Left renal cortex interstitium (tissue), 4 donors: ENCODE measurements around the gene ELL3. TPM values are rescaled to one million over a fixed set of nuclear protein-coding genes. Genes with fewer than 3 reads are reported as not detected.

Experiments
- DNase-seq, 4 donors: peaks; one replicate each; pipeline ENCODE4 v3.0.0-alpha.2; 2013; ENCODE audit warnings: low read depth in 4 of 4, low spot score in 2 of 4, missing footprints in 1 of 4
- polyA plus RNA-seq, 4 donors: library from polyadenylated mRNA; unstranded; fragments of 120-200 nt; gene quantifications; one replicate each; pipeline ENCODE4 v1.2.1, GENCODE V29; 2013; ENCODE audit not compliant: insufficient read length in 4 of 4

The ELL3 gene
- polyA plus RNA-seq, 4 donors = 3.2 to 5.1 (median 3.8) TPM

DNA sequence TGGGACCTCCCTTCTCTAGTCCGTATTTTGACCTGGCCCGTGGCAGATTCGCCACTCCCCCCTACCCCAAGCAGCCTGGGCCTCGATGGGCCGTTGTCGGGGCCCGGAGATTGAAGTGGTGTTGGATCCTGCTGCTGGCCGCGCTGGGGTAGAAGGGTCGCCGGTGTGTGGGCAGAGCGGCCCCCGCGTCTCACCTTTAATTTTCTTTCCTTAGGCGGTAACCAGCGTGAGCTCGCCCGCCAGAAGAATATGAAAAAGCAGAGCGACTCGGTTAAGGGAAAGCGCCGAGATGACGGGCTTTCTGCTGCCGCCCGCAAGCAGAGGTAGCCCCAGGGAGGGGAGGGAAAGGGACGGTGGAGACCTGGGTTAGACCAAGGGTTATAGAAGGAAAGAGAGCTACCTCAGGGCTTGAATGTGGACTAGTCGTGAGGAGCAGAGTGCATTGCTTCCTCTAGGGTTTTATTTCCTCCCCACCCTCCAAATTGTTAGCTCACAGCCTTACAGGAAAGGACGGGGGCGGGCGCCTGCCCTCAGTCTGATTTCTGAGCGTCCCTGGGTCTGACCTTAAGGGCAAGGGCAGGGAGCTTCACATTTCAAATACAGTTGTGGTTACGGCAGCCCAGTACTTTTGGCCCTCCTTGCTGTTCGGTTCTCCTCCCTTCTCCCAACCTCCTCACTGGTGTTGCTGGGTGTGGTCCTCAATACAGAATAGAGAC lies 16.2 kb upstream of the ELL3 start:
- DNase-seq = no peak

DNA sequence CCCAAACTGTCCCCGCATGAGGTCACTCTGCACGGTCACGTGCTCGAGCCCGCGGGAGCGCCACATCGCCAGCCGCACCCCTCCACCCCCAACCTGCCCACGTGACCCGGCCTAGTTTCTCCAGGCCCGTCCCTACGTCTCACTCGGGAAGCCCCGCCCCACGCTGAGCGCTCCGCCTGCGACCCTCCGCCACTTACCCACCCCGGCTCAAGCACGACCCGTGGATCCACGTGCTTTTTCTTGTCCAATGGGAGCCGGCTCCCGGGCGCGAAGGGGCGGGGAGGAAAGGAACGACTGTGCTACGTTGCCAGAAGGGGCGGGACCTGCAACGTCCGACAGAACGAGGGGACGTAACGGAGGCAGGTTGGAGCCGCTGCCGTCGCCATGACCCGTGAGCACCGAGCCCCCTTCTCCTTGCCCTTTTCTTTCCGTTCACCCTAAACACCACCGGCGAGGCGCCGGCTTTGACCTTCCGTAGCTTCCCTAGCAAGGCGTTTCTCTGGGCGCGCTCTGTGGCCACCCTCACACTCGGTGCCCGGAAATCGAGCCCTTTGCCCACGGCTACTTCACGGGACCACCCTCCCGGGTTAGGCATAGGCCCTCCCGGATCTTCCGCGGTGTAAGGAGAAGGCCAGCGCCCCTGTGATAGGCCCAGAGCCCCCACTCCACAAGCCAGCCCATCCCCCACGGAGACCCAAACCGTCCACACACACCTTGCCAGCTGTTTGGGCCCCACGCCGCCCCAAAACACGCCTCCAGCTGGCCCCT lies 15.4 kb upstream of the ELL3 start, which contains the start of gene SERF2:
SERF2 (plus strand) TSS at position 328 of the 768 bp plus-strand sequence; CDS start at position 385, 57 bp downstream.
- peak; percentile 91 to 99 (median 99) for DNase-seq

DNA sequence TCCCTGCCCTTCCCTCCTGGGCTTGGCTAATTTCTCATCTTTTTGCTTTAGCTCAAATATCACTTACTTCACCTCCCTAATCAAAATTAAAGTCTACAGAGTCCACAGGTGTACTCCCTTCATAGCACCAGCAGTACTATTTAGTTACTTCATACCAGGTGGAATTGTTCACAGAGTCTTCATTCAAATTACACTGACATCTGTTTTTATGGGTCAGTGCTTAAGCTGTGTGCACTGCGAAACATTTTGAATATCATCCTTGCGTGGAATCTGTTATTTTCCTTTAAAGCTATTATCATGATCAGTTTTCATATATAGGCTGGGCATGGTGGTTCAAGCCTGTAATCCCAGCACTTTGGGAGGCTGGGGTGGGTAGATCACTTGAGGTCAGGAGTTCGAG lies 12.6 kb upstream of the ELL3 start:
- no peak for DNase-seq

DNA sequence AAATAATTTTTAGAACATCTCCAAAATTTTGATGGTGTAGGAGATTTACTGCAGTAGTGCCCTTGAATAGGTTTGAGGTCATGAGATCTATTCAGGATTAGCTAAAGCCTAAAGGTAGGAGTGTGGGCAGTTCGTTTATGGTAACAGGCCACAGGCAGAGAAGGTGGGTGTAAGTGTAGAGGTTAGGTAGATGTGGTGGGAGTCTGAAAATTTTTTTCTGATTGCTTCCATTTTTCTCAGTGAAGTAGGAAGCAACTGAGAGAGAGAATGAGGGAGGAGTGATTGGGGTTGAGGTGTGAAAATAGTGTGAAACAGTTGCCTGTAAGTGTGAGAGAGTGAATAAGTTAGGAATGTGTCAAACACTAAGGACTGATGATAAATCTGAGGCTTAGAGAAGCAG lies 2.2 kb upstream of the ELL3 start:
- DNase-seq = no peak

DNA sequence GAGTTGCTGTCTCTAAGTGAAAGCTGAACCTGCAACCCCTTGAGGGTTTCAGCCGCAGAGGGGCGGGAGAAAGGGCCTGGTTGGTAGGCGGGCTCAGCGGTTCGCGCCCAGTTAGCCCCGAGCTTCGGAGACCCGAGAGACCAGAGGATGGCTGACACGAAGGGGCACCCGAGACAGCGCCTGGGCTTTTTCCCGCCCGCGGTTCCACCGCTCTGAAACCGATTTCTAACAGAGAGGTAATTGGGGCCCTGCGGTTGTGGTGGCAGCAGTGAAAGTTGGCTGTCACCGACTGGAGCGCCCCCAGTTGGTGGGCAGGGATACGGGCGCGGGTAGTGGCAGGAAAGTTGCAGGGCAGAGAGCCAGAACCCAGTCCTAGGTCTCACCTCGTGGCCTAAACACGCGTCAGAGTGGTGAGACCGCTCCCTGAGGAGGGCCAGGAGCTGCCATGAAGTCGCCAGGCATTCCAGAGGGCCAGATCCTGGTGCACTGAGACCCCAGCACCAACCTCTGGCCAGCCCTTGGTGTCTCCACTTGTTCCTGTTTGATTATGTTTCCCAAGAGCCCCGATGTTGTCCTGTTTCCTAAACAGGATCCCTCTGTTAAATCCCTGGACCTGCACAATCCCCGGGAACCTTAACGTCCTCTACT lies 625 bp upstream of the ELL3 start:
- DNase-seq = peak in 1 of 4 donors; percentile 67

DNA sequence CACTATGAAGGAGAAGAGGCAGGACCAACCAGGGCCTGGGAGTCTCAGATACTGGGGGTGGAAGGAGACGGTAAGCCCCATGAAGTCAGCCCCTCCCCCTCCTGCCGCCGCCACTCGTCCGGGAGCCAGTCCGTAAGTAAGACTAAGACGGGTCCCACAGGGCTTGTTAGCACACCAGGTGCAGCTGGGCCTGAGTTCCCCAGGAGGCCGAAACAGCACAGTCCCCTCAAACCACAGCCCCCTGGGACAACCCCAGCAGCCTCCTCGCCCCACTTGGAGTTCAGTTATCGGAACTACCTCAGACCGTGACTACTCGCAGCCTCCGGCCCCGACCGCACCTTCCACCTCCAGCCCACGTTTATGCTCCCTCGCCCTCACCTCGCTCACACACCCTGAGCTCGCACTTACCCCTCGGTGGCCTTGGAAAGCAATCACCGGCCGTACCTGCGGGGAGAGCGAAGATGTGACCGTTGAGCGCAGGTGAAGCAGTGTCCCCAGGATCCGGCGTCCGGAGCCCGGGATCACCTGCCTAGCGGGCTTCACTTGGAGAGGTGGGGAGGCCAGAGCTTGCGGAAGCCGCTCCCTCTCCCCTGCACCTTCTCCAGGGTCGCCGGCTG lies 557 bp downstream of the ELL3 start:
- no peak for DNase-seq

DNA sequence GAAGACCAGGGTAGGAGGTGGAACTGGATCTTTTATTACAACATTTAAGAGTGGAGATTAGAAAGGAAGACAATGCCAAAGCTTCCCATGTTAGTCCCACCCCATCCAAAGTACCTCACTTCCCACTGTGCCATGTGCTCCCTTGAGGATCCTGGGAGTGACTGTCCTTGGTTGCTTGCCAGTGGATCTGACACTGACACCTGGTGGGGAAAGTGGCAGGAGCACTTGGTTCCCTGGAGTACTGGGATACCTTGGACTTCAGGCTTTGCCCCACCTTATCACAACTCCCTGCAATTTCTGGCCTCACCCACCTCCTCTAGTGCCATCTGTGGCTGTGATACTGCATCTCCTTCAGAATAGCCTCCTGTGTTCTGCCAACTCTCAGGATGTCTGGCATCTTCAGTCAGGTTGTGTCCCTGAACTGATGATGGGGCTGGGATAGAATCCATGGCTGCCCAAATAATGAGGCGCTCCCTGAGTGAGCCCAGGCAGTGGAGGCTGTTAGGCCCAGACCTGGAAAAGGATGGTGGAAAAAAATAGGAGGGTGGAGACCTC lies 1.3 kb downstream of the ELL3 start:
- no peak for DNase-seq

DNA sequence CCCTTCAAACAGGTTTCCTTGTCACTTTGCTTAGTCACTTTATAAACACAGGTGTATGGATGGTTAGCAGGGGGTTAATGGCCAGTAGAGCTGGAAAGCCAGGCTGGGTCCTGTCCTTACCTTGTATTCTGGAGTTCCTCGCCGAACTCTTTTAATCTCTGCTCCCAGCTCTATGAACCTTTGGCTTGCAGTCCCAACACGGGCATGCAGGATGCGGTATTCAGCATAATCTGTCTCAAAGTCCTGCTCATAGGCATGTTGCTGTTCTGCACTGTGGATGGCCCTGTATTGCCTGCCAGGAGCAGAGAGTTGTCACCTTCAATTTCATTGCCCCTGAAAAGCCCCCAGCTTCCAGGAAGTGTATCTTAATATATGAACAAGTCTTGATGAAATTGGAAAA lies 2.7 kb downstream of the ELL3 start:
- DNase-seq = no peak

DNA sequence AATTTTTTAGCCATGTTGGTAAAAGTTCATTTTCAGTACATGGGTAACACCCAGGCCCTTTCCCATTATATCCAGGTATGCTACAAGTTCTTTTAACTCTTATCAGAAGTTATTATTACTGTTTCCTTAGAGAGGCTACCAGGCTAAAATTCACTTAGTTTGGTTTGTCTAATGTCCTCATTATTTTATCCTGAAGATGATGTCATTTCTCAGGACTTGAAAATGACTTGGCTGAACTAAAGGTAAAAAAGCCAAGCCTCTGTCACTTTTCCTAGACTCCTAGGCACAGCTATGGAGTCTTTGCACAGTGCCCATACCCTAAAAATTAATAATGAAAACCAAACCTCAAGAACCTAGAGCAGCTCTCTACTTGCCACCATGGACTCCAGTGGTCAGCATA lies 4.1 kb downstream of the ELL3 start:
- DNase-seq = no peak

DNA sequence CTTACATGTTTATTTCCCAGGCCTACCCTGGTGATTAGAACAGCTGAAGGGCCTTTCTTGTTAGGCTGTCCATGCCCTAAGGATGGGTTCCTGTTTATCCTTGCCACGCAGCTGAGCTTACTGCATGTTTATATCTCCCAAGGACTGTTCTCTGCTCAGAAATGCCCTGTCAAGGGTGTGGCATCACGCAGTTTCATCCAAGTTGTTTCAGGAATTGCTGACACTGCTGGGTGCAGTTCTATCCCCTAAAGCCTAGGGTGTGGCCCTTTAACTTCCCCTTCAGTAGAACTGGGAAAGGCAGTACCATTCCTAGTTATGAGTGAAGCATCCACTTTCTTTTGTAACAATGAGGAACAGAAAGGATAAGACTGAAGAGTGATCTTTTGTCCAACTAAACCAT lies 5.0 kb downstream of the ELL3 start:
- DNase-seq = no peak

DNA sequence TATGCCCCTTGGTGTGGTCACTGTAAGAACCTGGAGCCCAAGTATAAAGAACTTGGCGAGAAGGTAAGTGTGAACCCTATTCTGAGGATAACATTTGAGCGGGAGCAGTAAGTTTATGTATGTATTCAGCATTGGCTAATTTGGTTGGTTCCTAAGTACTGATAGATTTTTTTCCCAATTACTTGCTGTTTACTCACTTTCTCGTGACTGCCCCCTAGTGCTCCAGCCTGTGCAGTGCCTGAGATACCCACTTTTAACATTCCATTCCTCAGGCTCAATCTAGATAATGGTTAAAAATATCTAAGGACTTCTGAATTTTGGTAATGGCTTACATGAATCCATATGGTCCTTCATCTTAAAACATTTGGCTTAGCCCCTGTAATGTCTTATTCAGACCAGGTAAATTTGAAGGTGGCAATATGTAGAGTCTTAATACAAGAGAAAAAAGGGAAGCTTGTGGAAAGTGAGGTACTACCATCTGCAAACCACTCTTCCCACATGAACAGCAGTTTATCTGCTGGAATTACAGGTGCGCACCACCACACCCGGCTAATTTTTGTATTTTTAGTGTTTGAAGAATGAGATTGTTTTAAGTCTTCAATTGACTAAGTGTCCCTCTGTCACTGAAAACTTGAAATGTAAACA lies 7.1 kb downstream of the ELL3 start:
- no peak for DNase-seq

DNA sequence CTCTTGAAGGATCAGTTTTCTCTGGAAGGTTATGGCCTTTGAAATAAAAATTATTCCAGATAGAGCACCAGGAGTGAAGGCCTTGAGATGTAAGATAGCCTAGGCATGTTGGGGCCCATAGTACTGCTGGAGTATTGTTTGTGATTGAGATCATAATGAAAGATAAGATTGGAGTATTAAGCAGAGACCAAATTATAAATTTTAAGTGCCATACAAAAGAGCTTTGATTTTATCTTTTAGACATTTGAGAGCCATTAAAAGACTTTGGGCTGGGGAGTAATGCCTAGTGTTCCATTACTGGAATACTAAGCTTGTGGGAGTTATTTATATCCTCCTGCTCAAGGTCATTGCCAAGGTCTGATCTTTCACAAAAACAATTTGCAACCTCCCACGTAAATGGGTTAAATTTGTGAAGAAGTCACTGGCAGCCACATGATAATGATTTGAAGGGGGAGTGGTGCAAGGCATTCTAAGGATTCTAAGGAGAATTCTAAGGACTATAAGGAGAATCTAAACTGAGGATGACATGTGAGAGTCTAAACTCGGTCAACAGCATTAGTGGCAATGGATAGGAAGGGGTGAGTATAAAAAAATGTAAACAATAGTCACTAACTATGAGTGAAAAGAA lies 12.8 kb downstream of the ELL3 start:
- no peak for DNase-seq

DNA sequence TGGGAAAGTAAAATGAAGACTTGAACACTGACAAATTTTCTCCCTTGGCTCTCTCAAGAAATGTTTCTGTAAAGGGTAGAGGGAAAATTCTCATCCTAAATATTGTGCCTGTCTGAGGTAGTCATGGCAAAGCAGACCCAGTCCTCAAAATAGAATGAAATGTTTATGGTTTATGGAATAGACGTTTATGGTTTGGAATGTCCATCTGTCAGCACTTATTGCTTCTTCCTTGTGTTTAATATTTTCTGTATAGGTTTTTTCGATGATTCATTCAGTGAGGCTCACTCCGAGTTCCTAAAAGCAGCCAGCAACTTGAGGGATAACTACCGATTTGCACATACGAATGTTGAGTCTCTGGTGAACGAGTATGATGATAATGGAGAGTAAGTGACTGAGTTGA lies 13.9 kb downstream of the ELL3 start:
- DNase-seq = no peak

DNA sequence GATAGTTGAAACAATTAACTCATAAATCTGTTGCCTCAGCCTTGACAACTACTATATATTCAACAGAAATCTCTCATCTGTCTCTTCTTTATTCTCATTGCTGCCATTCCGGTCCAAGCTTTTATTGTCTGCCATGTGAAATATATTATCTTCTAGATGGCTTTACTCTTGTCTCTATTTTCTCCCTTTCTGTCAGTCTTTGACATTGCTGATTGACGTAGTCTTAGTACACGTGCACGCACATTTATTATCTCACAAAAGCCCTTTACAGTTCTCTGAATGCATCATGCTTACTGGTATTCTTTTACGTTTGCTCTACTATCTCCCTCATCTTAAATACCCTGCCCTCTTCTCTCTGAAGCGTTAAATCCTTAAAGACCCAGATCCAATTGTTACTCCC lies 24.9 kb downstream of the ELL3 start:
- DNase-seq = no peak

DNA sequence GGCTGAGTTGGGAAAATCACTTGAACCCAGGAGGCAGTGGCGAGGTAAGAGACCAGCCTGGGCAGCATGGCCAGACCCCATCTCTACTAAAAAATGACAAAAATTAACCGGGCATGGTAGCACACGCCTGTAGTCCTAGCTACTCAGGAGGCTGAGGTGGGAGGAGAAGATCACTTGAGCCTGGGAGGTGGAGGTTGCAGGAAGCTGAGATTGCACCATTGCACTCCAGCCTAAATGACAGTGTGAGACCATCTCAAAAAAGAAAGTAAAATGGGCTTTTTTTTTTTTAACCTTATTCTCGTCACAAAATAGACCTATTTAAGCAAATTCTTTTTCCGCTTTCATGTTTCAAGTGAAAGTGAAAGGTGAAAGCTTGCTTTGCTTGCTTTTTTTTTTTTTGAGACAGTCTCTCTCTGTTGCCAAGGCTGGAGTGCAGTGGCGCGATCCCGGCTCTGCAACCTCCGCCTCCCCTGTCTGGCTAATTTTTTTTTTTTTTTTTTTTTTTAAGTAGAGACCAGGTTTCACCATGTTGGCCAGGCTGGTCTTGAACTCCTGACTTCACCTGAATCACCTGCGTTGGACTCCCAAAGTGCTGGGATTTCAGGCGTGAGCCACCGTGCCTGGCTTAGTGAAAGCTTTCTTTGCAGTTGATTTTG lies 26.9 kb downstream of the ELL3 start:
- no peak for DNase-seq

DNA sequence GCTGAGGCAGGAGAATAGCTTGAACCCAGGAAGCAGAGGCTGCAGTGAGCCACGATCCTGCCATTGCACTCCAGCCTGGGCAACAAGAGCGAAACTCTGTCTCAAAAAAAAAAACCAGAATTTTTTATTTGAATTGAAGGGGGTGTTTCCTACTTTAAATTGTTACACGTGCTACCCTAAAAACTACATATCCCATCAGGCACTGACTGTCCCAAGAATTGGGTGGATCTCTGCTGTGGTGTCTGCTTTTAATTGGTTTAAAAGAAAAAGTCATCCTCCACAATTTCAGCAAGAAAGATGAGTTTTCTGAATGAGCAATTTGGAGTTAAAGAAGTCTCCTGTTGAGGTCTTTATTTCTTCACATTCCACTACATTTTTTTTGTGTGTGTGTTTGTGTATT lies 28.4 kb downstream of the ELL3 start:
- no peak for DNase-seq

DNA sequence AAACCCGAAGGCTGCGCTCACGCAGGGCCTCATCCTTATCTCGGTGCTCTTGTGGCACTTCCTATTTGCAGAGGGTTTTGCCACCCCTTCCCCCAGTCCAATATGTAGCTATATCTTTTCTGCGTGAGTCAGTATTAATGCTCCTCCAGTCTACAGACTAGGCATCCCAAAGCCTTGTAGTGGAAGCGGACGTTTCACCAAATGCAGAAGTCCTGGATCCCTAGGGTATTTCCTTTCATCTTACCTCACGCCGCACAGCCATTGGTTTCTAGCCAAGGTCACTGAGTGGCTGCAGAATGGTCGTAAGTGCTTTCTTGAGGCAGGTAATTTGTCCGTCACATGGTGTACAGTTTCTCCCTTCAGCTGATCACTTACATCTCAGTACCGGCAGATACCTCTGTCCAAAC lies 29.9 kb downstream of the ELL3 start:
- DNase-seq = peak in 2 of 4 donors; percentile 38 to 48

DNA sequence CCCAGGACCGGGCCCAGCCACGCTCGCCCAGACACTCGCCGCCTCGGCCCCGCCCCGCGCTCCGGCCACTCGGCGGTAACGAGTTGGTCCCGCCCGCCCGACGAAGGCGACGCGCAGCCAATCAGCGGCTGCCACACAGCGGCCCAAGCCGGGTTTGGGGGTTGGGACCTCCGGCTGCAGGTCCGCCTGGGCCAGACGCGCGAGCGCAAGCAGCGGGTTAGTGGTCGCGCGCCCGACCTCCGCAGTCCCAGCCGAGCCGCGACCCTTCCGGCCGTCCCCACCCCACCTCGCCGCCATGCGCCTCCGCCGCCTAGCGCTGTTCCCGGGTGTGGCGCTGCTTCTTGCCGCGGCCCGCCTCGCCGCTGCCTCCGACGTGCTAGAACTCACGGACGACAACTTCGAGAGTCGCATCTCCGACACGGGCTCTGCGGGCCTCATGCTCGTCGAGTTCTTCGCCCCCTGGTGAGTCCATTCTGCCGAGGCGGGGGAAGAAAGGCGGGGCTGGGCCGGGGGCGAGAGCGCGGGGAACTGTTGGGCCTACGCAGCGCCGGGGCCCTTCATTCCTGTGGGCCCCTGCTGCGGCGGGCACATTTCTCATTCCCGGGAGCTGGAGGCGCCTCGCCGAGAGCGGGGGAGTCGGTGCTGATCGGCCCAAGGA lies 30.4 kb downstream of the ELL3 start, which contains the start of gene PDIA3:
PDIA3 (plus strand) TSS at position 194 of the 658 bp plus-strand sequence; CDS start at position 296, 102 bp downstream.
- peak; percentile 72 to 86 (median 80) for DNase-seq

DNA sequence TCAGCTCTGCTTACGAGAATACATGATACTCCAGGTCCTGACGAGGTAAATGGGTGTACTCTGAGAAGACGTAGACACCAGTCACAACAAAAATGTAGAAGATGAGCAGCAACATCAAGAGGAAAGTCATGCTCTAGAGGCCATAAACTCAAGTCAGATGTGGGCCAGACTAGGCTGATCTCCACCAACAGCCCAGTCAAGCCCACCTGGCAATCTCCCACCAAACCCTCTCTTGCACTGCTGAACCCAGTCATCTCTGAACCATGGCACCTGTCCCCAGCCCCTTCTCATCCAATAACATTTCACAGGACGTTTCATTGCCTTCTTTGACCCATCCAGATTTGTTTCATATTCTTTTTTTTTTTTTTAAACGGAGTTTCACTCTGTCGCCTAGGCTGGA lies 41.4 kb downstream of the ELL3 start:
- DNase-seq = no peak
